GM12891 (cell line): ENCODE data around the gene MMD2.

ENCODE experiments used
- POLR2A ChIP-seq: IDR thresholded peaks from 2 replicates; pipeline ENCODE4 v1.6.1; 2011; ENCODE audit warnings: low read depth, low read length, control low read depth
- POLR2AphosphoS5 ChIP-seq: IDR thresholded peaks from 2 replicates; pipeline ENCODE4 v1.6.1; 2011; ENCODE audit warnings: low read depth, low read length, control low read depth

DNA sequence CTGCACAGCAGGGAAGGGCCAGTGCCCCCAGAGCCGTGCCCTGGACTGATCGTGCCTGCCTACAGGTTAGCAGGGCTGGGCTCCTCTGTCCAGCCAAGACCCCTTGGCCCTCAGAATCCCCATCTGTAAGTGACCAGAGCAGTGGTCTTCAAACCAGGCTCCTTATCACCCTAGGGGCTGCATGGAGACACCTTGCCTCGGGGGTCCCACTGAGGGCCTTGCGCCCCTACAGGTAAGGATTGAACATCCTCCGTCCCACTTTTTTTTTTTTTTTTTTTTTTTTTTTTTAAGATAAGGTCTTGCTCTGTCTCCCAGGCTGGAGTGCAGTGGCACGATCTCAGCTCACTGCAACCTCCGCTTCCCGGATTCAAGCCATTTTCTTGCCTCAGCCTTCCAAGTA, 42.9 kb downstream of the MMD2 start:
- no peak for TF ChIP-seq POLR2AphosphoS5
- TF ChIP-seq POLR2A = no peak
